GM18861 (cell line): Measurements from ENCODE around the gene SNX14.
"Not testable (repeated sequence)": the region's sequence is repeated elsewhere in the genome, so short reads cannot be mapped to it uniquely, and the experiment has no call there.

ENCODE experiments used
- ATAC-seq: cut with Tn5 transposase; IDR thresholded peaks from one replicate; pipeline ENCODE4 v1.9.1; 2021; ENCODE audit not compliant: unreplicated experiment

Gene SNX14

DNA sequence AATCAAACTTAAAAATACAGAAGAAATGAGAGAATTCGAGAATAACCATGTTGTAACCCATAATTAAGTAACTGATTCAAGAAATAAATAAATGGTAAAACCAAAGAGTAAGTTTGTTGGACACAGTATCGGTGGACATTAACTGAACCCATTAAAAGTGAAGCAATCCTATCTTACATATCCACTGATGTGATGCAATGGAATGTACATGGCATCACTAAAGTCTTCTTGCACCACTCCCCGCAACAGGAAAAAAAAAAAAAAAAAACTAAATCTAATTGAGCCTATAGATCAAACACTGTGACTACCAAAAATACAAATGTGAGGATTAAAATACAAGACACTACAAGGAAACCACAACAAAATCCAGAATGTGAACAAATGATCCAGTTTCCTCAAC is 7.9 kb downstream of the SNX14 start:
- ATAC-seq = no peak

DNA sequence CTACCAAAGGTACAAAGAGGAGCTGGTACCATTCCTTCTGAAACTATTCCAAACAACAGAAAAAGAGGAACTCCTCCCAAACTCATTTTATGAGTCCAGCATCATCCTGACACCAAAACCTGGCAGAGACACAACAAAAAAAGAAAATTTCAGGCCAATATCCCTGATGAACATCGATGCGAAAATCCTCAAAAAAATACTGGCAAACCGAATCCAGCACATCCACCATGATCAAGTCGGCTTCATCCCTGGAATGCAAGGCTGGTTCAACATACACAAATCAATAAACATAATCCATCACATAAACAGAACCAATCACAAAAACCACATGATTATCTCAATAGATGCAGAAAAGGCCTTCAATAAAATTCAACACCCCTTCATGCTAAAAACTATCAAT is 10.8 kb downstream of the SNX14 start:
- not testable (repeated sequence) for ATAC-seq

DNA sequence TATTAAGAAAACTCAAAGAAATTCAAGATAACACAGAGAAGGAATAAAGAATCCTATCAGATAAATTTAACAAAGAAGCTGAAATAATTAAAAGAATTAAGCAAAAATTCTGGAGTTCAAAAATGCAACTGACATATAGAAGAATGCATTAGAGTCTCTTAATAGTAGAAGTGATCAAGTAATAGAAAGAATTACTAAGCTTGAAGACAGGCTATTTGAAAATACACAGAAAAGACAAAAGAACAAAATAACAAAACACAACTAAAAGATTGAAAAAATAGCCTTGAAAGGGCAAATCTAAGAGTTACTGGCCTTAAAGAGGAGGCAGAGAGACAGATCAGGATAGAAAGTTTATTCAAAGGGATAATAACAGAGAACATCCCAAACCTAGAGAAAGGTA is 12.1 kb downstream of the SNX14 start:
- no peak for ATAC-seq

DNA sequence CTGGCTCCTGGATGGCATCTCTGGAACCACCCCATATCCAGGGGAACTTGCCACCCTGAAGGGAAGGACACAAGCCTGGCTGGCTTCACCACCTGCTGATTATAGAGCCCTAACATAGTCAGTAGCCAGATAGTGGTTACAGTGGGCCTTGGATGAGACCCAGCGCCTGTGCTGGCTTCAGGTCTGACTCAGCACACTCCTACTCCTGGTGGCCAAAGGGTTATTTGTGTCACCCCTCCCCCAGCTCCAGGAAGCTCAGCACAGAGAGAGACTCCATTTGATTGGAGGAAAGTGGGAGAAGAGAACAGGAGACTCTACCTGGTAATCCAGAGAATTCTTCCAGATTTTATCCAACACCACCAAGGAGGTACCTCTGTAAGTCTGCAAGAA is 12.8 kb downstream of the SNX14 start:
- no peak for ATAC-seq

DNA sequence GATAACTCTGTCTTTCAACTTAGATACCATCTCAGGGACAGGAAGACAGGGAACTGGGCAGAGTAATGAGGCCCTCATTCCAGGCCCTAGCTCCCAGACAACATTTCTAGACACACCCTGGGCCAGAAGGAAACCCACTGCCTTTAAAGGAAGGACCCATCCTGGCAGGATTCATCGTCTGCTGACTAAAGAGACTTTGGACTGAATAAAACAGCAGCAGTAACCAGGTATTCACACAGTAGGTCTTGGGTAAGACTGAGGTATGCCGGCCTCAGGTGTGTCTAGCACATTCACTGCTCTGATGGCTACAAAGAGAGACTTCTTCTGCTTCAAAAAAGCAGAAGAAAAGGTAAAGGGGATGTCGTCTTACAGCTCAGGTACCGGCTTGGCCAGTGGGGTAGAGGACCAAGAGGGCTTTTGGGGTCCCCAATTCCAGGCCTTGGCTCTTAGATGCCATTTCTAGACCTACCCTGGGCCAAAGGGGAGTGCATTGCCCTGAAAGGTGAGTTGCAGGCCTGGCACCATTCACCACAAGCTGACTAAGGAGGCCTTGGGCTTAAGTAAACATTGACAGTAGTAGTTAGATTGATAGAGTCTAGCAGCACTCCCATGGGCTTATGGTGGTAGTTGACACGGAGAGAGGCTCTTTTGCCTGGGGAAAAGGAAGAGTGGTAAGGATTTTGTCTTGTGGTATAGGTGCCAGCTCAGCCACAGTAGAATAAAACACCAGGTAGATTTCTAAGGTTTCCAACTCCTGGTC is 13.4 kb downstream of the SNX14 start:
- ATAC-seq = no peak

DNA sequence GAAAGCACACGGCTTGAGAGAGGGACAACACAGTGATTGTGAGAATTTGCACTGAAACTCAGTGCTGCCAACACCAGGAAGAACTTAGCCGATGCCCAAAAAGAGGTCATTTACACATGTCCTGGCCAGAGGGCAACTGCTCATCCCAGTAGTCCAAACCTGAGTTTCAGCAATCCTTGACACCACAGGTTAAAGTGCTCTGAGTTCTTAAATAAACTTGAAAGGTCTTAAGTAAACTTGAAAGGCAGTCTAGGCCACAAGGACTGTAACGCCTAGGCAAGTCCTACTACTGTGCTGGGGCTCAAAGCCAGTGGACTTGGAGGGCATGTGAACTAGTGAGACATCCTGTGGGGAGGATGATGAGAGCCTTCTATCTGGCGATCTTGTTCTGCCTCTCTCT is 14.1 kb downstream of the SNX14 start:
- no peak for ATAC-seq

DNA sequence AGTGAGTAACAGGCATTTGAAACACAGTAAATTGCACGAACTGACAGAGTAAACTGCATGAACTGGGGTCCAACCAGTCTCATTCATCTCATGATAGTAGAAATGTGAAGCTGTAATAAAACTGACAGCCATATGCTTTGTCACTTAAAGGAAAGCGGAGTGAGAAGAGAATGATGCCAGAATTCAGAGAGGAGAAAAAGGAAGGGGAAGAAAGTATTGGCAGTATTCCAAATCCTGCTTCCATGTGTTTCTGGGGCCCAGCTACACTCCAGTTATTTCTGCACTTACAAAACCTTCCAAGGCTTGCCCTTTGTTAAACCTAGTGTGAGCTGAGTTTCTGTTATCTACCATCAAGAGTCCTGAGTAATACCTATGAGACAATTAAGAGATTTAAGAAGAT is 17.2 kb downstream of the SNX14 start:
- ATAC-seq = no peak

DNA sequence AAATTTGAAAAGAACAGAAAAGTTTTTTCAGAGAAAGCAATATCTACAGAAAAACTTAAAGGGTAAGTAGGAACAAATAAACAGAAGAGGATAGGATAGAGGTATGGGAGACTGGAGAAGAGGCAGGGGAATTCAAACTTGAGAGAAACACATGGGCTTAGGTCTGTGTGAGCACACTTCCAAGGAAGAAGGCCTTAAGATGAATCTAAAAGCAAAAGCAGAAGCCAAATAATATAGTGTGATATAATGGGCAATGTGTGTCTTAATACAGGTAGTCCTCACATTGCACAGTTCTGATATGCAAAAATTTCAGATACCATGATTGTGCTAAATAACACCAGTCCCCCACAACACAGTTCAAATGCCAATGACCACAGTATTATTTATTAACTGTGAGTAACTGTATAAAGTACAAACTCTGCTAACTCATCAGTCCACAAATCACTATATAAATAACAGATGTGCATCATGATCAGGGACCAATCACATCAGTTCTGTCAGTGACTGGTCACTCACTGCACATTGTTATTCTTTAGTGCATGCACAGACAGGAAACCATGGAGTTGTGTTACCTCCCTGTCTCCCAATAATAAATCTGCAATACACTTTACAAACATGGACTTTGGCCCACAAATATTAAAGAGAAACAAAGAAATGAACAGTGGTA is 18.6 kb downstream of the SNX14 start:
- peak; percentile 51 for ATAC-seq

DNA sequence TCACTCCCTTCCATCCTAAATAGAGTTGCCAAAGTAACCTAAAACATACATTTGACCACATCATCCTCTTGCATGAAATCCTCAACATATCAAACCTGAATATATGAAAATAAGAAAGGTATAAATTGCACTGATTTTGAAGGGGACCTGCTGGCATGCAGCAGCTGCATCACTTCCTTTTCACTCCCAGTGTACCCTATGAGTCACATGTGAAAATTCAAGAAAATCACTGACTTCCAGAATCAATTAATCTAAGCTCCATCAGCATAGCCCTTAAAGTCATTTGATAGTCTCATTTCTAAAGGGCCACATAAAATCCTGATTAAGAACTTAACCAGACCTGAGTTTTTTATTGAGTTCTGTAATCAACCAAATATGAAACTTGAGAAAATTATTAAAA is 24.3 kb downstream of the SNX14 start:
- ATAC-seq = no peak

DNA sequence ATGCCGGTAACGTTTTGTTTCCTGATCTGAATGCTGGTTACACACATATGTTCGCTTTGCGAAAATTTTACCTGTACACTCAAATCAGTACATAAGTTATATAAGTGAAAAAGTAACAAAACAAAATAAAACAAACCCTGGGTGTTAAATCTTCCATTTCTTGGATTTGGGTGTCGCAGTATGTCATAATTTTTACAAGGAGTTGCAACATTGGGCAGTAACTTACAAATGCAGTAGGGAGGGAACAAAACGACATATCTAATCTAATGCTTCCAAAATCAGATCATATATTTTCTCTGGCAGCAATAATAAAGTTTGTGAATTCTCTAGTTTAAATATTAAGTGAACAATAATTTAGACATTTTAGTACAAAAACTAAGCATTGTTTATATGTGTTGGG is 25.2 kb downstream of the SNX14 start:
- no peak for ATAC-seq

DNA sequence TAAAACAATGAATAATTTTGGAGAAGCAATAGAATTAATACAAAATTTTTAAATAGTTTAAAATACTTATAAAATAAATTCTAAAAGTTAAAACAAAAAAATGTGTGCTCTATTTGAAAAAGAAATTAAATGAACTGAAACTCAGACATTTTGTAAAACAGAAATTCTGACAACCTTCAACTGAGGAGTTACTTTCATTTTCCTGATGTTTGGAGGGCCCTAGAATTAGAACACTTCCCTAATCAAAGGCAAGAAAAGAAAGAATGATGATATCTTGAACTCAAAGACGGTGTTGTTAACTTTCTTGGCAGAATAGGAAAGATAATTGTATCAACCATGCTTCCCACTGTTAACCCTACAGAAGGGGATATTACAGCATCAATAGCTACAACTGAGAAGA is 27.9 kb downstream of the SNX14 start:
- ATAC-seq = no peak

DNA sequence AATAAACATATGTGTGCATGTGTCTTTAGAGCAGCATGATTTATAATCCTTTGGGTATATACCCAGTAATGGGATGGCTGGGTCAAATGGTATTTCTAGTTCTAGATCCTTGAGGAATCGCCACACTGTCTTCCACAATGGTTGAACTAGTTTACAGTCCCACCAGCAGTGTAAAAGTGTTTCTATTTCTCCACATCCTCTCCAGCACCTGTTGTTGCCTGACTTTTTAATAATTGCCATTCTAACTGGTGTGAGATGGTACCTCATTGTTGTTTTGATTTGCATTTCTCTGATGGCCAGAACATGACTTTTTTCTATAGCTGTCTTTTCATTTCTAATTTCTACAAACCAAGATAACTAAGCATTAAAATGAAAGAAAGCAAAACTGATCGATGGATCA is 29.4 kb downstream of the SNX14 start:
- not testable (repeated sequence) for ATAC-seq

DNA sequence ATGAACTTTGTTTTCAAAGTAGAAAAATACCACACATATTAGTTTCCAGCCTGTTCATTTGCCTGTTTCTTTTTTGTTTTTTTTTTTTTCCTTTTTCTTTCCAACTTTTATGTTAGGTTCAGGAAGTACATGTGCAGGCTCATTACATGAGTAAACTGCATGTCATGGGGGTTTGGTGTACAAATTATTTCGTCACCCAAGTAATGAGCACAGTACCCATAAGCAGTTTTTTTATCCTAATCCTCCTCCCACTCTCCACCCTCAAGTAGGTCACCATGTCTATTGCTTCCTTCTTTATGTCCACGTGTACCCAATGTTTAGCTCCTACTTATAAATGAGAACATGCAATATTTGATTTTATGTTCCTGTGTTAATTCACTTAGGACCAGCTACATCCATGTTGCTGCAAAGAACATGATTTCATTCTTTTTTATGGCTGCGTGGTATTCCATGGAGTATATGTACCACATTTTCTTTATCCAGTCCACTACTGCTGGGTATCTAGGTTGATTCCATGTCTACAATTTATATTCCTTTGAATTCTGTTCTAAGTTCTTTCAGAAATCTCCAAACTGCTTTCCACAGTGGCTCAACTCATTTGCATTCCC is 31.8 kb downstream of the SNX14 start:
- ATAC-seq = no peak

DNA sequence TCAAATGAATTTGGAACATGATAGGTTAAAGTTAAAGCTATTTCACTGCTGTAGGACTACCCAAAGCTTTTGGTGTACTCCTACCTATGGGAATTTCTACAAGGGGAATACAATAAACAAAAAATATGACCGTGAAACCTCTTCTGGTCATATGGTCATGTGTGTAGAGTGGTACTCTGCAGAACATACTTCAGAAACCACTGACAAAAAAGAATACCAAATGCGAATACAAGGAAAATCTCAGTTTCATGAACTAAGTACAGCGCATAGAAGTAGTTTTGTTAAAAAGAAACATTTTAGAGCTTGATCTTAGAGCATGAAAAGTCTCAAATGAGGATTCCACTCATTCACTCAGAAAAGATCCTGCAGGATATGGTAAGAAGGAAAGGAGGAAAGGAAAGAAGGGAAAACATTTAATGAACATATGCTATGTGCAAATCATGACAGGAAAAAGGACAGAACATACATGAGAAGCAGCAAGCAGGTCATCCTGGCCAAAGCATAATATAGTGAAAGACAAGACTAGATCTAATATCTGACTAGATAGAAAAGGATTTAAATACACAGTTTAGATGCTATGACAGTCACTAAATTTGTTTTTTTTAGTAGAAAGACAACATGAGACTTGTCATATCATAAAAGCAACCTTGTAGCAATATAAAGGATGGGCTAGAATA is 36.5 kb downstream of the SNX14 start:
- ATAC-seq = no peak

DNA sequence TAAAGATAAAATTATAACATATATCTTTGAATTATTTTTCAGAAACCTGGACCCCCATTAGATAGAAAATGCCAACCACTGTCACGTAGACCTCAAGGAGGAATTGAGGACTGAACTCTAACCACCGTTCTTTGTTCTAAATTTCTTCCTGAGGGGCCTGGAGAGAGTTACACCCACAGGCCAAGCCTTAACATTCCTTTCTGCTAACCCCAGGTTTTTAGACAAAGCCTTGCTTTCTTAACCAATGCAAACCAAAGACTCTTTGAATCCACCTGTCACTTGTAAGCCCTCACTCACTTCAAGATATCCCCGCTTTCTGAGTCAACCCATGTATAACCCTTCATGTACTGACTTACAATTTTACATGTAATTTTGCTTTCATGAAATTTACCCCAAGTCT is 41.0 kb downstream of the SNX14 start:
- ATAC-seq = no peak

DNA sequence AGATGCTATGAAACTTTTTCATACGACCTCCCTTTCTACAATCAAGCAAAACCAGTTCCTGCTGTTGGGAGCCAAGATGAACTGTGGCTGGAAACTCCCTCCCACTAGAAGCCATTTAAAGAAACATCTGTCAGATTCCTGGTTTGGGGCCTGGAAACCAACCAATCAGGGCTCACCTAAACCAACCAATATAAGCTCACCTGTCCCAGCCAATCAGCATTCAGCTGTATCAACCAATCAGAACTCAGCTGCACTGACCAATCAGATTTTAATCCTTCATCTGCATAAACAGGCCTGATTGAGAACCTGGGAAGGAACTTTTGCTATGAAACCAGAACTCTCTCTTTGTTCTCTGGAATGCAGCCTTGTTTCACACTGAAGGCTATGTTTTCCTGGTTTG is 42.4 kb downstream of the SNX14 start:
- ATAC-seq = no peak

DNA sequence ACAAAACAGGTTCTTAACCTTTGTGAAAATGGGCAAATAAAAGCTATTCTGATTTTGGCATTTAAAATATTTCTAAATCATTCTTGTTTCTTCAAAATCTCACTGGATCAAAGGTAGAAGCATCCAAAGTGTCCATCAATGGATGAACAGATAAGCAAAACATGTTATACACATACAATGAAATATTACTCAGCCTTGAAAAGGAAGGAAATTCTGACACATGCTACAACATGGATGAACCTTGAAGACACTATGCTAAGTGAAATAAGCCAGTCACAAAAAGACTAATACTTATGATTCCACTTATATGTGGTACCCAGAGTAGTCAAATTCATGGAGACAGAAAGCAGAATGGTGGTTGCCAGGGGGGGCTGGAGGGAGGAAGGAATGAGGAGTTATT is 45.9 kb downstream of the SNX14 start:
- ATAC-seq = no peak

DNA sequence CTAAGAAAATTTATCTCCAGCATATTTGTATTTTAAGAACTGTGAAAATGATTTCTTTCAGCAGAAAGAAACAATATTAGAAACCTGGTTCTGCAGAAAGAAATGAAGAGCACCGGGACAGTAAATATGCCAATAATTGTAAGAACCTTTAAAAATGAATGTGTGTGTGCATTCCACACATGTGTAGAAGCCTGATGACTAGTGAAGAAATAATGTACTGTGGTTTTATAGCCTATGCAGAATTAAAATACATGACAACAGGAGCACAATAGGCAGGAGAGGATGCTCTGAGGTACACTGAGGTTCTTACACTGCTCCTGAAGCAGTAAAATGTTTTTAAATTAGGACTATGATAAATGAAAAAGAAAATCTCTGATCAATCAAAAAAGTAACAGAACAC is 48.9 kb downstream of the SNX14 start:
- no peak for ATAC-seq

DNA sequence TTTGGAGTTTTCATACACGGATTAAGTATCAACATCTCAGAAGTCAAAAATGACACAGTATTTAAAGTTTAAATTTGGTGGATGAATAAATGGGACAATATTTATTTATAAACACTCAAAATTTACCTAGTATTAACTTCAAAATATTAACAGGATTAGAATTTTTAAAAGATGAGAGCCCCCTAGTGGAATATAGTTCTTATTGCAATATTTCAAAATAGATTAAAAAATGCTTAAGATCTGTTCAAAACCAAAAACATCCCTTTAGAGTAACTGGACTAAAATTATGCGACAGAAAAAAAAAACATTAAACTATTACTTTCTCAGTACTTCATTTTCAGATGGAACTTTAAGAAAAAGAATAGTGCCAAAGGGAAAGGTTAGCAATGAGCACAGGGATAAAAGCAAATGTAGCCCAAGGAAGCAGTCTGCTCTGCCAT is 56.6 kb downstream of the SNX14 start:
- ATAC-seq = no peak

DNA sequence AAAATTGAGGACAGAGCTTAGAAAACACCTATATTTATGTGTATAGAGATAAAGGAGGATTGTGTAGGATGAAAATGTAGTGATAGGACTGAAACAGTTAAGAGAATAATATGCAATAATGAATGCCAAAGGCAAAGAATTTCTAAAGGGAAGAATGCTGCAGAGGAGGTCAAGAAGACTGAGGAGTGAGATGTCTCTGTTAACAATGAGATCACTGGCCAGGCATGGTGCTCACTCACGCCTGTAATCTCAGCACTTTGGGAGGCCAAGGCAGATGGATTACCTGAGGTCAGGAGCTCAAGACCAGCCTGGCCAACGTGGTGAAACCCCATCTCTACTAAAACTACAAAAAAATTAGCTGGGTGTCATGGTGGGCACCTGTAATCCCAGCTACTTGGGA is 69.4 kb downstream of the SNX14 start:
- ATAC-seq = not testable (repeated sequence)

DNA sequence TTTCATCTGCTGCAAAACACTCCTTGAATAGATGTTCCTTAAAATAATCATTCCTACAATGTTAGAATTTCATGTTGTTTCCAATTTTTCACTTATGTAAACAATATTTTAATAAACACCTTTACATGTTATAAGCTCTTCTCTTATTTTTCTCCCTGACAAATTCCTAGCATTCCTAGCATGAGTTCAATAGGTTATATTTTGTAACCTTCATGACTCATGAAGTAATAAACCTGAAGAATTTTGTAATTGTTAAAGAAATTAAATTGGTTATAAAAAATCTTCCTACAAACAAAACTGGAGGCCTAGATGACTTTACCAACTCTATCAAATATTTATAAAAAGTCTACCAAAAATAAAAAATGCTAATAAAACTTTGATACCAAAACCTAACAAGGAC is 77.5 kb downstream of the SNX14 start:
- ATAC-seq = no peak
